ENCODE data around the gene SOX6. TPM values are rescaled to one million over a fixed set of nuclear protein-coding genes. Genes with fewer than 3 reads are reported as not detected.

The SOX6 gene
- total and polyA plus RNA-seq, 2 of the 13 experiments (the other 11 are each of a cell fraction or from before 2014, with no cell fraction given): 2.6 to 11.2 TPM

DNA sequence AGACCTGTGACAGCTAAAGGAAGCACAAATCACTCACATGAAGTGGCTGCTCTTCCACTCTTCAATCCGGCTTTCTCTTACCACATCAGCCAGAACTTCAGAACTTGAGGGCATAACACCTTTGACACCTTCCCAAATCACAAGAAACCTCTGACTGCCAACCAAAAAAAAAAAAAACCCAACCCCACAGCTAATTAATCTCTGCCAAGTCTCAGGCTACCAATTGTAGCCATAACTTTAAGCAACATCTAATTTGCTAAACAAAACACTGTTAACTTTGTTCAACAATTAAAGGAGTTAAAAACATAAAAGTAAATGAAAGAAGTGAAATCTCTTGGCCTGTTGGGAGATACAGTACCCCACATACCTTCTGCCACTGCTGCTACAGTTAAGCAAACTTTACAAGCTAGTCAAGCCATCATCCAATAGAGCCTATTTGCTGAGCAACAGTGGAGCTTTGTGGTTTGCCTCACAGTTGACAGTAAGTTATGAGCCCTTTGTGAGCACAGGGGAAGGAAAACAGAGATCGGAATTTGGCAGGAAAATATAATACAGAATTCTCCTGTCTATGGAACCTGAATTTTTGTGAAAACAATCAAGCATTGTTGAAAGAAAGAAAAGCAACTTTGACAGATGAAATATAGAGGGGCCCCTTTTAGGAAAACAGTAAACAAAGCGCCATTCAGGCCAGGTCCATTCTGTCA is at the start of gene SOX6 (continued):
- TF ChIP-seq PAXIP1 (CRISPR knock-in tag; conservative IDR thresholded peaks at IDR 0.05) (0 out of 2 replicates have a peak, but pooled peaks have one; percentile 38), TFDP1 (CRISPR knock-in tag; IDR thresholded peaks at IDR 0.05; ENCODE audit: borderline replicate concordance) (no peak), ZNF570 (CRISPR knock-in tag; IDR thresholded peaks at IDR 0.05; ENCODE audit: borderline replicate concordance) (no peak), SOX6 (IDR thresholded peaks at IDR 0.05) (no peak), SOX6 (CRISPR knock-in tag; IDR thresholded peaks at IDR 0.05) (peak; percentile 92), PHF20 (CRISPR knock-in tag; IDR thresholded peaks at IDR 0.05) (no peak), NCOA5 (CRISPR knock-in tag; IDR thresholded peaks at IDR 0.05) (no peak), ARNT2 (CRISPR knock-in tag; IDR thresholded peaks at IDR 0.05; ENCODE audit: low read depth) (no peak), ZSCAN12 (CRISPR knock-in tag; IDR thresholded peaks at IDR 0.05) (no peak), CBX1 (IDR thresholded peaks at IDR 0.05; ENCODE audit: low read depth) (no peak), ZSCAN30 (CRISPR knock-in tag; IDR thresholded peaks at IDR 0.05) (no peak), FUBP1 (CRISPR knock-in tag; IDR thresholded peaks at IDR 0.05; ENCODE audit: borderline replicate concordance) (no peak), SMAD1 (CRISPR knock-in tag; IDR thresholded peaks at IDR 0.05; ENCODE audit: borderline replicate concordance, low read depth) (no peak), ZNF564 (CRISPR knock-in tag; IDR thresholded peaks at IDR 0.05) (no peak), HOXA7 (CRISPR knock-in tag; IDR thresholded peaks at IDR 0.05) (no peak), FOXA3 (CRISPR knock-in tag; IDR thresholded peaks at IDR 0.05) (peak; percentile 60), CCDC6 (CRISPR knock-in tag; IDR thresholded peaks at IDR 0.05) (no peak), ZNF850 (CRISPR knock-in tag; conservative IDR thresholded peaks at IDR 0.05) (no peak), ZBTB34 (CRISPR knock-in tag; IDR thresholded peaks at IDR 0.05) (no peak), ELF1 (CRISPR knock-in tag; IDR thresholded peaks at IDR 0.05) (no peak), CC2D1A (CRISPR knock-in tag; IDR thresholded peaks at IDR 0.05) (no peak)
- TF ChIP-seq, protein P1, sequence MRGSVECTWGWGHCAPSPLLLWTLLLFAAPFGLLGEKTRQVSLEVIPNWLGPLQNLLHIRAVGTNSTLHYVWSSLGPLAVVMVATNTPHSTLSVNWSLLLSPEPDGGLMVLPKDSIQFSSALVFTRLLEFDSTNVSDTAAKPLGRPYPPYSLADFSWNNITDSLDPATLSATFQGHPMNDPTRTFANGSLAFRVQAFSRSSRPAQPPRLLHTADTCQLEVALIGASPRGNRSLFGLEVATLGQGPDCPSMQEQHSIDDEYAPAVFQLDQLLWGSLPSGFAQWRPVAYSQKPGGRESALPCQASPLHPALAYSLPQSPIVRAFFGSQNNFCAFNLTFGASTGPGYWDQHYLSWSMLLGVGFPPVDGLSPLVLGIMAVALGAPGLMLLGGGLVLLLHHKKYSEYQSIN (CRISPR knock-in tag; IDR thresholded peaks at IDR 0.05; ENCODE audit: borderline replicate concordance): no peak
